GM10266 (cell line): ENCODE data around the gene GNB4.
A peak's percentile ranks its signal among the peaks of the same experiment; 100 is the strongest.

Experiments
- DNase-seq: peaks from one replicate; pipeline ENCODE4 v3.0.0; 2012; ENCODE audit errors: extremely low spot score
- TF ChIP-seq, protein P1 (sequence below): IDR thresholded peaks from 2 replicates; pipeline ENCODE4 v1.5.1; 2012; ENCODE audit warnings: mild to moderate bottlenecking, low read depth; ENCODE audit not compliant: control insufficient read depth, insufficient read depth; ENCODE audit errors: missing control alignments

Gene GNB4

DNA sequence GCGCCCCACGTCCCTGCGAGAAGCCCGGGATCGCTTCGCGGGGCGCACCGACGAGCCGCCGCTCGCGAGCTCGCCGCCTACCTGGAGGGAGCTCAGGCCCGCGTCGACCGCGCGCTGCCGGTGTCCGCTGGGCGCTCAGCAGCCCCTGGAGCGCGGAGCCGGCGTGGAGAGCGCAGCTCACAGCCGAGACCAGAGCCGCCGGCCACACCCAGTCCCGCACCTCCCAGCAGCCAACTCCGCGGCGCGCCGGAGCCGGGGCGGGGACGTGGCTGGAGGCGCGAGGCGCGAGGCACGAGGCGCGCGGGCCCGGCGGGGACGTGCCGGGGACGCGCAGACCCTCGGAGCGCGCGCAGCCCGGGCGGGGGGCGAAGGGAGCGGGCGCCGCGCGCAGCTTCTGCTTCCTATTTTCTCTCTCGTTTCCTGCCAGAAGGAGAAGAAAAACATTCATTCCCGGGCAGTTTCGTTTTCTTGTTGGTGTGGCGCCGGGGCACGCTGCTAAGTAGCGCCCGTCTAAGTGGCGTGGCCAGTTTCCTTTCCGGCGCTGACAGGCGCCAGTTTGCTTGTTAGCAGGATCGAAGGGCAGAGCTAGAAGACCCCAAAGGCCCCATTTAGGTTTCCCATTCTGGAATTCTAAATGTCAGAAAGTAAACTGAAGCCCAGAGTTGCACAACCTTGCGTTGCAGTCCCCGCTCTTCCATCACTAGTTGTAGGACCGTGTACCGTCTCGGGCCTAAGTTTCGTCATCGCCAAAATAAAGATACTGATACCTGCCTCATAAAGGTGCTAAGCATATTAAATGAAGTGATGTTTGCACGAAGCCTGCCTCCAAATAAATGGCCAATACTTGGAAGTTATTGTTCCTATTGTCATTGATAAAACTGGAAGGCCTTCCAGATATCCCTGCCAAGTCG, at the start of gene GNB4:
Gene GNB4 (minus strand): TSS at position 206 of the 911 bp plus-strand sequence. CDS start 25,270 bp downstream, outside the sequence.
- peak; percentile 86 for DNase-seq
- TF ChIP-seq, protein P1, sequence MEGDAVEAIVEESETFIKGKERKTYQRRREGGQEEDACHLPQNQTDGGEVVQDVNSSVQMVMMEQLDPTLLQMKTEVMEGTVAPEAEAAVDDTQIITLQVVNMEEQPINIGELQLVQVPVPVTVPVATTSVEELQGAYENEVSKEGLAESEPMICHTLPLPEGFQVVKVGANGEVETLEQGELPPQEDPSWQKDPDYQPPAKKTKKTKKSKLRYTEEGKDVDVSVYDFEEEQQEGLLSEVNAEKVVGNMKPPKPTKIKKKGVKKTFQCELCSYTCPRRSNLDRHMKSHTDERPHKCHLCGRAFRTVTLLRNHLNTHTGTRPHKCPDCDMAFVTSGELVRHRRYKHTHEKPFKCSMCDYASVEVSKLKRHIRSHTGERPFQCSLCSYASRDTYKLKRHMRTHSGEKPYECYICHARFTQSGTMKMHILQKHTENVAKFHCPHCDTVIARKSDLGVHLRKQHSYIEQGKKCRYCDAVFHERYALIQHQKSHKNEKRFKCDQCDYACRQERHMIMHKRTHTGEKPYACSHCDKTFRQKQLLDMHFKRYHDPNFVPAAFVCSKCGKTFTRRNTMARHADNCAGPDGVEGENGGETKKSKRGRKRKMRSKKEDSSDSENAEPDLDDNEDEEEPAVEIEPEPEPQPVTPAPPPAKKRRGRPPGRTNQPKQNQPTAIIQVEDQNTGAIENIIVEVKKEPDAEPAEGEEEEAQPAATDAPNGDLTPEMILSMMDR: no peak

DNA sequence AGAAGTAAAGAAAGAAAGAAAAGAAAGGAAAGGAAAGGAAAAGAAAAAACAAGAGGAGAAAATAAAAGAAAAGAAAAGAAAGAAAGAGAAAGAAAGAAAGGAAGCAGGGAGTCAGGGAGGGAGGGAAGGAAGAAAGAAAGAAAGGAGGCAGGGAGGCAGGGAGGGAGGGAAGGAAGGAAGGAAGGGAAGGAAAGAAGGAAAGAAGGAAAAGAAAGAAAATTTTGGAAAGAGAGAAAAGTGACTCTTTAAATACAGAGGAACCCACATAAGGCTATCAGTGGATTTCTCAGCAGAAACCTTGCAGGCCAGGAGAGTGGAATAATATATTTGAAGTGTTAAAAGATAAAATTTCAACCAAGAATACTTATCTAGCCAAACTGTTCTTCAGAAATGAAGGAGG, 44.2 kb upstream of the GNB4 start:
- DNase-seq: no peak
- TF ChIP-seq, protein P1: no peak

DNA sequence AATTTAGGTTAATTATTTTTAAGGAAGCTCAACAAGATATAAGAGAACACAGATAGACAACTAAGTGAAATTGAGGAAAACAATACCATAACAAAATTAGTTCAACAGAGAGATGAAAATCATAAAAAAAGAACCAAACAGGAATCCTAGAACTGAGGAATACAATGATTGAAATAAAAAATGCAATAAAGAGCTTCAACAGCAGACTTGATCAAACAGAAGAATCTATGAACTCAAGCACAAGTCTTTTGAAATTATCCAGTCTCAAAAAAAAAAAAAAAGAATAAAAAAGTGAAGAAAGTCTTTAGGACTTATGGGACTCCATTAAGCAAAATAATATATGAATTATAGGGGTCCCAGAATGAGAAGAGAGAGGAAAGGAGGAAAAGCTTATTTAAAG, 42.0 kb upstream of the GNB4 start:
- TF ChIP-seq, protein P1: no peak
- DNase-seq: no peak

- TF ChIP-seq, protein P1: no peak
Observed at GRCh38 chr3:179488213-179488612, 36.9 kb upstream of the GNB4 start.

GRCh38 chr3:179486806-179487205, 35.5 kb upstream of the GNB4 start:
- no peak for DNase-seq
- TF ChIP-seq, protein P1: no peak

More at GRCh38 chr3:179488213-179488612, 36.9 kb upstream of the GNB4 start:
- no peak for DNase-seq

DNA sequence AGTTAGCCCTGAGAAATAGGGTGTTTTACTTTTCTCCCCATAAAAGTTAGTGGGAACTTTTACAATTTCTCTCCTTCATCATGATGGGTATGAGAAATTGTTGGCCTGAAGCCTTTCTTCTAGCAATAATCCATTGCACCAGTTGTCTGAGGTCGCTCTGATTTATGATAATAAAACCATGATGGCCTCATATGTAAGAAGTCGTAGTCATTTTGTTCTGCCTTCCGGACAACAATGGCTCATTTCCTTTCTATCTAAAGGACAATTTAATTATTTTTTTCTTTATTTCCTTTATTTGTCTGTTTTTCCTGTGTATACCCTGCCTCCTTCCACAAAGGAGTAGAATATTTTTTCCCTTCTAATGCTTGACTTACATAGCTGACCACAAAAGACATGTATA, 31.6 kb upstream of the GNB4 start:
- DNase-seq: no peak
- TF ChIP-seq, protein P1: no peak

DNA sequence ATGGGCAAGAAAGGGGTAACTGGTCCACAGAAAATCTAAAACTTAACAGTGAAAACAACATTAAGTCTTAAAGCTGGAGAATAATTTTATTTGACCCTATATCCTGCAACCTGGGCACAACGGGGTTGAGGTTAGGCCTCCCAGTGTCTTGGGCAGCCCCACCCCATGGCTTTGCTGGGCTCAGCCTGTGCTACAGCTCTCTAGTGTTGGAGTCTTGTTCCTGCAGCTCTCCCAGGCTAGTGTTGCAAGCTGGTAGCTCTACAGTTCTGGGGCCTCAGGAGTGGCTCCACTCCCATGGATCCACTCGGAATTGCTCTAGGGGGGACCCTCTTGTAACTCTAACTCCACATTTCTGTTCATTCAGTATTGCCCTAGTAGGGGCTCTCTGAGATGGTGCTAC, 24.9 kb upstream of the GNB4 start:
- TF ChIP-seq, protein P1: no peak
- DNase-seq: no peak
